Stomach (tissue), 9 donors: ENCODE measurements around the gene LRCH4. TPM values are rescaled to one million over a fixed set of nuclear protein-coding genes. Genes with fewer than 3 reads are reported as not detected.

ENCODE experiments used
- DNase-seq, 2 donors: peaks; one replicate each; pipeline versions ENCODE4 v3.0.0 to v3.0.0-alpha.2; 2013 to 2019
- H3K27ac ChIP-seq, 5 donors: fragments of 200-600 bp in 4 of 5; sonication (generic) in 4 of 5; one replicate each; pipeline ENCODE4 v1.5.1; 2013 to 2019; ENCODE audit warnings: mild to moderate bottlenecking in 1 of 5, moderate library complexity in 1 of 5
- H3K27me3 ChIP-seq, 3 donors: fragments of 200-600 bp; sonication (generic); one replicate each; pipeline ENCODE4 v1.5.1; 2017 to 2019; ENCODE audit warnings: mixed run types in 1 of 3
- H3K36me3 ChIP-seq, 4 donors: fragments of 200-600 bp; sonication (generic); 1 replicate in 3 of 4; 2 replicates in 1 of 4; pipeline ENCODE4 v1.5.1; 2016 to 2019
- H3K4me1 ChIP-seq, 4 donors: fragments of 200-600 bp; sonication (generic); one replicate each; pipeline ENCODE4 v1.5.1; 2016 to 2019
- H3K4me3 ChIP-seq, 4 donors: fragments of 200-600 bp; sonication (generic) in 3 of 4; one replicate each; pipeline ENCODE4 v1.5.1; 2016 to 2019; ENCODE audit warnings: mild to moderate bottlenecking in 1 of 4
- H3K9me3 ChIP-seq, 4 donors: fragments of 200-600 bp; sonication (generic); one replicate each; pipeline ENCODE4 v1.5.1; 2016 to 2019
- EP300 ChIP-seq: sonication (generic); formaldehyde crosslinking; IDR thresholded peaks from one replicate; pipeline ENCODE4 v1.6.1; 2017; ENCODE audit warnings: antibody characterized with exemption
- POLR2A ChIP-seq, 4 donors: fragments of 450-650 bp; IDR thresholded peaks; one replicate each; pipeline ENCODE4 v1.6.1; 2016; ENCODE audit warnings: antibody characterized with exemption in 4 of 4, control low read depth in 2 of 4, mild to moderate bottlenecking in 1 of 4, moderate library complexity in 1 of 4
- POLR2AphosphoS5 ChIP-seq, 3 donors: sonication (generic); formaldehyde crosslinking; IDR thresholded peaks; one replicate each; pipeline ENCODE4 v1.6.1; 2016; ENCODE audit warnings: antibody characterized with exemption in 3 of 3
- WGBS, 5 donors: extraction: QIAGEN DNeasy Blood & Tissue Kit in 3 of 5; methylation state at CpG; one replicate each; pipeline versions ENCODE4 v1.1.5 to v1.1.7; 2013 to 2018; 5-methylcytosine and 5-hydroxymethylcytosine counted together
- intact Hi-C: fragments of 100-400 bp; cut with DNase I; formaldehyde crosslinking; loops from one replicate; pipeline ENCODE4 v1.15.1; 2023; ENCODE audit warnings: low total_unique reads
- polyA plus RNA-seq, 3 donors: library from polyadenylated mRNA; stranded (reverse); fragments of 200-250 nt; gene quantifications; one replicate each; pipeline ENCODE4 v1.2.3, GENCODE V29; 2013
- total RNA-seq, 5 donors: library from RNA; depleted of rRNA; stranded (reverse); fragments of >200 nt; gene quantifications; one replicate each; pipeline versions ENCODE4 v1.1.0 to v1.2.3, GENCODE V29; 2014 to 2016
- TF ChIP-seq, protein P1 (sequence below), 7 experiments: fragments of 450-650 bp in 4 of 7; fragments of 200-600 bp in 3 of 7; sonication (generic) in 3 of 7; IDR thresholded peaks; one replicate each; pipeline ENCODE4 v1.5.1; 2016 to 2019; ENCODE audit warnings: antibody characterized with exemption in 7 of 7, control low read depth in 2 of 7, mild to moderate bottlenecking in 1 of 7
- donor health status: healthy with polysubstance abuse.
- donor health status: Bipolar disorder and iron deficiency.
- donor health status: healthy.

LRCH4 gene
- total and polyA plus RNA-seq, 8 donors, result 23.5 to 263 (median 46.9) TPM

- Histone ChIP-seq H3K9me3 (no peaks in the 10 kb centered on the region), H3K27ac (no peak overlapping the region), H3K27me3 (no peaks in the 10 kb centered on the region), H3K36me3 (peaks cover 7 to 79% (median 53%) of the 10 kb centered on the region in 4 donors), H3K4me3 (no peak overlapping the region), H3K4me1 (peaks cover 4 to 23% (median 19%) of the 10 kb centered on the region in 4 donors)
- no peak for DNase-seq
- WGBS, 5 donors, result 88 to 91% (median 91%) methylated on average over 21 to 26 of the region's 26 CpGs
- TF ChIP-seq POLR2AphosphoS5 (IDR thresholded peaks at IDR 0.05) (no peak), EP300 (no peak), POLR2A (IDR thresholded peaks at IDR 0.05) (no peak)
- TF ChIP-seq, protein P1, sequence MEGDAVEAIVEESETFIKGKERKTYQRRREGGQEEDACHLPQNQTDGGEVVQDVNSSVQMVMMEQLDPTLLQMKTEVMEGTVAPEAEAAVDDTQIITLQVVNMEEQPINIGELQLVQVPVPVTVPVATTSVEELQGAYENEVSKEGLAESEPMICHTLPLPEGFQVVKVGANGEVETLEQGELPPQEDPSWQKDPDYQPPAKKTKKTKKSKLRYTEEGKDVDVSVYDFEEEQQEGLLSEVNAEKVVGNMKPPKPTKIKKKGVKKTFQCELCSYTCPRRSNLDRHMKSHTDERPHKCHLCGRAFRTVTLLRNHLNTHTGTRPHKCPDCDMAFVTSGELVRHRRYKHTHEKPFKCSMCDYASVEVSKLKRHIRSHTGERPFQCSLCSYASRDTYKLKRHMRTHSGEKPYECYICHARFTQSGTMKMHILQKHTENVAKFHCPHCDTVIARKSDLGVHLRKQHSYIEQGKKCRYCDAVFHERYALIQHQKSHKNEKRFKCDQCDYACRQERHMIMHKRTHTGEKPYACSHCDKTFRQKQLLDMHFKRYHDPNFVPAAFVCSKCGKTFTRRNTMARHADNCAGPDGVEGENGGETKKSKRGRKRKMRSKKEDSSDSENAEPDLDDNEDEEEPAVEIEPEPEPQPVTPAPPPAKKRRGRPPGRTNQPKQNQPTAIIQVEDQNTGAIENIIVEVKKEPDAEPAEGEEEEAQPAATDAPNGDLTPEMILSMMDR (IDR thresholded peaks at IDR 0.05), result no peak
- intact Hi-C loops, result loop anchor here (5.0 kb wide), 1 partner anchor 90 kb away; no protein-coding TSS in a partner anchor
Measured at GRCh38 chr7:100562195-100563099, 23.5 kb downstream of the LRCH4 start.

DNA sequence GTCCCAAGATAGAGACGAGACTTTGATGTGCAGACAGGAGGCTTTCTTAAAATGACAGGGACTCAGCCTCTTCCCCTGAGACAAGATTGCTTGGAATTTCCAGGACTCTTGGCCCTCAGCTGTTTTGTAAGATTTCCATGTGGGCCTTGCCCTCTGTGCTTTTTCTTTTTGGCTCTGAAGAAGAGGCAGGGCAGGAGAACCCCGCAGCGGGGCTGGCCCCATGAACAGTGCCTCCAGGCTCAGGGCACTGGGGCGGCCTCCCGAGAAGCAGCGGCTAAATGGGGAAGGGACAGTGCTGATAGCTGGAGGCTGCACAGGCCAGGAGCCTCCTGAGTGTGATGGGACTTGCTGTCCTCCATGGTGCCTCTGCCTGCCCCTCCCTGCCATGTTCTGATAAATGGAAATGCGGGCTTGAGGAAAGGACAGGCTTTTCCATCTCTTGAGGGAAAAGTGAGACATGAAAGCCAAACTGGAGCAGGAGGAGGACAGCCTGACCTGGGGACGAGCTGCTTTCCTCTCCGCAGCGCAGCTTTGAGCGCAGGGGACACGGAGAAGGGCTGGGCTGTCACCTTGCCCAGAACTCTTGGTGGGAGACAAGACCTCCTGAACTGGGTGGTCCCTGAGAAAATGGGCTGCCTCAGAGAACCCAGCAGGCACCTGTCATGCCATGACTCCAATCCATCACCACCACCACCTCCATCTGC is 24.3 kb downstream of the LRCH4 start:
- TF ChIP-seq POLR2AphosphoS5 (IDR thresholded peaks at IDR 0.05), result no peak
- TF ChIP-seq EP300, result no peak
- TF ChIP-seq, protein P1 (IDR thresholded peaks at IDR 0.05), result no peak
- TF ChIP-seq POLR2A (IDR thresholded peaks at IDR 0.05), result no peak
- H3K36me3 ChIP-seq, result peaks cover 10 to 81% (median 61%) of the 10 kb centered on the region in 4 donors
- H3K9me3 ChIP-seq, result no peaks in the 10 kb centered on the region
- no peak for DNase-seq
- H3K4me3 ChIP-seq, result no peak overlapping the region
- H3K27me3 ChIP-seq, result no peaks in the 10 kb centered on the region
- H3K27ac ChIP-seq, result no peak overlapping the region
- 94 to 98% (median 97%) methylated on average over 8 to 12 of the region's 12 CpGs for WGBS, 5 donors
- intact Hi-C loops, result loop anchor here (5.0 kb wide), 1 partner anchor 89 kb away; no protein-coding TSS in a partner anchor
- H3K4me1 ChIP-seq, result peaks cover 4 to 23% (median 19%) of the 10 kb centered on the region in 4 donors

DNA sequence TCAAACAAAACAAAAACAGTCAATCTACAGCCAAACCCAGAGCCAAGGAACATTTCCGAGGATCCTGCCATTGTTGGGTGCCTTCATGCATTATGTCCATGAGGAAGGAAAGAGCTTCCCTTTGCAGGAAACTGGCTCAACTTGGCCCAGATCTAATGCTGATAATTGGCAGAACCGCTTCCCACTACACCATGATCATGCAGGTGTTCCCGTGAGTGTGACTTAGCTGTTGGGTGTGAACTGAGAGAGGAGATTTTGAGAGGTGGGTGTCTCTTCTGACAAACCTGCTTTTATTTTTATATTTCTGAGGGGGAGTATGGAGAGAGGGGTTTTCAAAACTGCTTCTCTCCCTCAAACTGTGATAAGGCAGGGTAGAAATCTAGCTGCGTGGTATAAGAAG is 26.8 kb downstream of the LRCH4 start:
- Histone ChIP-seq H3K4me1 (peaks cover 4 to 21% (median 17%) of the 10 kb centered on the region in 4 donors), H3K36me3 (peaks cover 25 to 84% (median 66%) of the 10 kb centered on the region in 4 donors), H3K27ac (peak overlapping the region in 3 of 5 donors; percentile 10 to 53 (median 34)), H3K27me3 (no peaks in the 10 kb centered on the region), H3K9me3 (no peaks in the 10 kb centered on the region), H3K4me3 (no peak overlapping the region)
- TF ChIP-seq POLR2A (IDR thresholded peaks at IDR 0.05) (no peak), POLR2AphosphoS5 (IDR thresholded peaks at IDR 0.05) (no peak), EP300 (no peak)
- TF ChIP-seq, protein P1 (IDR thresholded peaks at IDR 0.05), result no peak
- WGBS, 5 donors, result 46 to 57% (median 55%) methylated on average over 4 of the region's 4 CpGs
- intact Hi-C loops, result no loop called here
- DNase-seq, result no peak

DNA sequence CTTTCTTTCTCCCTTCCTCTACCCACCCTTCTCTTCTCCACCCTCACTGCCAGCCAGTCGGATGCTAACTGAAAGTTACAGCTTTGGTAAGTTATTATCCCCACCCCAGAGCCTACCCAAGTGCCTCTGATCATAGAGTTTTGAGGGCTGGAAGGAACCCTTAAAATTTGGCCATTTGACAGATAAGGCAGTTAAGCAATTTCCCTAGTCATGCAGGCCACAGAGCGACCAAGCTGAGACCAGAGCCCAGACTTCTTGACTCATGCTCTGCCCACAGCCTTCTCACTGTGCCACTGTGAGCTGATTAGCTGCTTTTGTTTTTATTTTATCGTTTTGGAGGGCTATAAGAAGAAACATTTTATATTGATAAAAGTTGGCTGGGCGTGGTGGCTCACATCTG is 29.4 kb downstream of the LRCH4 start:
- Histone ChIP-seq H3K27ac (no peak overlapping the region), H3K27me3 (no peaks in the 10 kb centered on the region), H3K9me3 (no peaks in the 10 kb centered on the region), H3K36me3 (peaks cover 39 to 87% (median 71%) of the 10 kb centered on the region in 4 donors), H3K4me3 (no peak overlapping the region), H3K4me1 (peaks cover 4 to 14% (median 12%) of the 10 kb centered on the region in 4 donors)
- no peak for TF ChIP-seq POLR2A (IDR thresholded peaks at IDR 0.05)
- TF ChIP-seq, protein P1 (IDR thresholded peaks at IDR 0.05), result no peak
- no peak for TF ChIP-seq EP300
- TF ChIP-seq POLR2AphosphoS5 (IDR thresholded peaks at IDR 0.05), result no peak
- no peak for DNase-seq
- WGBS, 5 donors, result 62 to 71% (median 68%) methylated on average over 4 of the region's 4 CpGs
- intact Hi-C loops, result no loop called here
